ENCODE data around the gene SERPINB5. TPM values are rescaled to one million over a fixed set of nuclear protein-coding genes. Genes with fewer than 3 reads are reported as not detected.

SERPINB5 gene
- total RNA-seq, 5 donors from 2014 or later (not counting 1 experiment from before 2014, with no cell fraction given), result not detected

DNA sequence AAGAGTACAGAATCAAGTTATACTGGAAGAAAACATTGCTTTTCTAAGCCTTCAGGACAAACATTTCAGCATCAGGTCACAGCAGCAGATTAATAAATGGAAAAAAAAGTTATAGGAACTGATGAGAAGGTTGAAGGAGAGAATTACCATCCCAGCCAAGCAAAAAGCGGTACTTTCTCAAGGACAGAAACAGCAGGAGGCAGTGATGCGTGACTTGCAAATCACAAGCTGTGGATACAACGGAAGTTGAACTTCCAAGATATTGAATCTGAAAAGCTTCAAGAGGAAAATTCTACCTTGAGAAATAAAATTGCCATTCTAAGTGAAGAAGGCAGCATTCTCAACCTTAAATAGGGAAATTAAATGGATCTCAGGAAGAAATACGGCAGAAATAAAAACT is 46.9 kb downstream of the SERPINB5 start:
- POLR2A ChIA-PET, result no interaction called here
- no peak overlapping the region for H3K27ac ChIP-seq (ENCODE audit: low read length)

DNA sequence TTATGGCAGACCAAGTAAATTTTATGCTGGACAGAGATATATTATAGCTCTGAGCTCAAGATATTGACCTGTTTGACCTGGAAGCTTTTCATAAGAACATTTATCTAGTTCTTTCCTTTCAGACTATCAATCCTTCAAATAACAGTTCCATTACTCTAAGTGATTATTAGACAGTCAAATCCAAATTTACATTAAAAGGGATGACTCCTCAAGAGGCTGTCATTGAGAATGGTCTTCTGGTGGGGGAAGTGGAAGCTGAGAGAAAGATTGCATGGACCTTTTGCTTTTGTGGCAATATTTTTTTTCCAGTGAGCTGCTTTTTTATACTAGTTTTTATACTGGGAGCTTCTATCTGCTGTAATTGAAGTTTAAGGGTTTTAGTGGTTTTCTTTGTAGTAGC is 50.5 kb downstream of the SERPINB5 start:
- ATAC-seq (replicated peaks in 1 of 4) (no peak), DNase-seq (no peak)
- no peak overlapping the region for H3K4me3 Mint-ChIP-seq
- Histone ChIP-seq H3K4me3 (ENCODE audit: control insufficient read depth in 1 of 2, extremely low read depth in 1 of 2, low read length in 1 of 2) (no peak overlapping the region), H3K36me3 (ENCODE audit: control insufficient read depth in 2 of 2, extremely low read depth in 1 of 2, insufficient read depth in 1 of 2, low read length in 1 of 2) (no peaks in the 10 kb centered on the region), H3K27me3 (replicated peaks in 1 of 2; ENCODE audit: control insufficient read depth in 2 of 2, extremely low read depth in 1 of 2, insufficient read depth in 2 of 2, low read length in 1 of 2) (no peaks in the 10 kb centered on the region), H3K4me1 (ENCODE audit: control insufficient read depth in 1 of 2, extremely low read depth in 1 of 2, insufficient read depth in 2 of 2, low read length in 2 of 2) (no peaks in the 10 kb centered on the region), H3K27ac (ENCODE audit: low read length) (no peak overlapping the region), H3K9me3 (no peaks in the 10 kb centered on the region)
- no peak overlapping the region for H3K27ac Mint-ChIP-seq
- no peaks in the 10 kb centered on the region for H3K9me3 Mint-ChIP-seq
- no peaks in the 10 kb centered on the region for H3K36me3 Mint-ChIP-seq
- ChIA-PET CTCF (interaction anchor here in 1 of 2 donors (1.0 kb wide), 1 partner anchor 9 kb away, joined by 3 read pairs; no protein-coding TSS in a partner anchor), POLR2A (no interaction called here)
- peaks cover 8 to 18% of the 10 kb centered on the region in 2 donors for H3K27me3 Mint-ChIP-seq
- H3K4me1 Mint-ChIP-seq, result no peaks in the 10 kb centered on the region

More for the DNA sequence above, 46.9 kb downstream of the SERPINB5 start:
- H3K27me3 ChIP-seq (replicated peaks in 1 of 2; ENCODE audit: control insufficient read depth in 2 of 2, extremely low read depth in 1 of 2, insufficient read depth in 2 of 2, low read length in 1 of 2), result peaks cover 0 to 2% of the 10 kb centered on the region in 2 experiments
- H3K9me3 ChIP-seq, result no peaks in the 10 kb centered on the region
- ATAC-seq (replicated peaks in 1 of 4), result no peak
- WGBS (ENCODE audit: insufficient coverage), result 67% methylated on average over 3 of the region's 4 CpGs
- Mint-ChIP-seq H3K4me3 (no peak overlapping the region), H3K9me3 (no peaks in the 10 kb centered on the region), H3K27me3 (peaks cover 12 to 19% of the 10 kb centered on the region in 2 donors), H3K27ac (no peak overlapping the region), H3K36me3 (no peaks in the 10 kb centered on the region), H3K4me1 (peaks cover 0 to under 1% (median 0%) of the 10 kb centered on the region in 3 donors)
- H3K4me3 ChIP-seq (ENCODE audit: control insufficient read depth in 1 of 2, extremely low read depth in 1 of 2, low read length in 1 of 2), result no peak overlapping the region
- H3K36me3 ChIP-seq (ENCODE audit: control insufficient read depth in 2 of 2, extremely low read depth in 1 of 2, insufficient read depth in 1 of 2, low read length in 1 of 2), result no peaks in the 10 kb centered on the region
- no peak for DNase-seq
- CTCF ChIA-PET, result no interaction called here
- no peaks in the 10 kb centered on the region for H3K4me1 ChIP-seq (ENCODE audit: control insufficient read depth in 1 of 2, extremely low read depth in 1 of 2, insufficient read depth in 2 of 2, low read length in 2 of 2)

DNA sequence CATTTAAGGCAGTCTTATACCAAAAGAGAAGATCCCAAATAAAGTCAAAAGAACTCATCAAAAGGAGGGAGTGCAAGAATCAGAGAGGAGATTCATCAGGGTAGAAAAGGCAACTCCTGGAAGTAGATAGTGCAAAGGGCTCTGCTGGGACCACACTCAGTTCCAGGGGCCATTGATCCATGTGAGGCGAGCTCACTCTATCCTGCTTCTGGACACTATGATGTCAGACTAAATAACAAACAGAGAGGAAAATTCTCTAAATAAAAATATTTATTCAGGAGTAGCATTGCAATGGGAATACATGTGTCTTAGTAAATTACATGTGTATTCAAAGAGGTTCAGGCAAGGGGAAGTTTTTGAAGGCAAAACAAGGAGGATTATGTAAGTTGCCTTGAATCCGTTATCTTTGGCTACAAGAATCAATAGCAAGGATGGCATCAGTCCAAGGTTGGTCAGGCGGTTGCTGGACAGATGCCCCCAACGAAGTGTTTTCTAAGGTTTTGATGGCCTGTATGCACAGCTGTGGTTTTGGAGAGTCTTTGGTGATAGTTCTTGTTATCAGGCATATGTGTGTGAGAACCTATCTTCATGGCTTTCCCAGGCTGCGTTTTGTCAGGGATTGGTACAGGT is 52.2 kb downstream of the SERPINB5 start:
- H3K36me3 ChIP-seq (ENCODE audit: control insufficient read depth in 2 of 2, extremely low read depth in 1 of 2, insufficient read depth in 1 of 2, low read length in 1 of 2), result no peaks in the 10 kb centered on the region
- H3K4me3 ChIP-seq (ENCODE audit: control insufficient read depth in 1 of 2, extremely low read depth in 1 of 2, low read length in 1 of 2), result no peak overlapping the region
- H3K27me3 ChIP-seq (replicated peaks in 1 of 2; ENCODE audit: control insufficient read depth in 2 of 2, extremely low read depth in 1 of 2, insufficient read depth in 2 of 2, low read length in 1 of 2), result no peaks in the 10 kb centered on the region
- ChIA-PET POLR2A (interaction anchor here in 1 of 2 donors (0.6 kb wide), 1 partner anchor 81 kb away, joined by 8 read pairs; no protein-coding TSS in a partner anchor), CTCF (interaction anchor here in 1 of 2 donors (1.8 kb wide), 1 partner anchor 11 kb away, joined by 6 read pairs; no protein-coding TSS in a partner anchor)
- Mint-ChIP-seq H3K27me3 (peaks cover 4 to 20% of the 10 kb centered on the region in 2 donors), H3K36me3 (no peaks in the 10 kb centered on the region), H3K9me3 (no peaks in the 10 kb centered on the region), H3K4me1 (no peaks in the 10 kb centered on the region), H3K4me3 (no peak overlapping the region), H3K27ac (no peak overlapping the region)
- no peak for ATAC-seq (replicated peaks in 1 of 4)
- no peak for DNase-seq
- 82% methylated on average over 4 of the region's 5 CpGs for WGBS (ENCODE audit: insufficient coverage)
- H3K4me1 ChIP-seq (ENCODE audit: control insufficient read depth in 1 of 2, extremely low read depth in 1 of 2, insufficient read depth in 2 of 2, low read length in 2 of 2), result no peaks in the 10 kb centered on the region
- no peak overlapping the region for H3K27ac ChIP-seq (ENCODE audit: low read length)
- no peaks in the 10 kb centered on the region for H3K9me3 ChIP-seq

DNA sequence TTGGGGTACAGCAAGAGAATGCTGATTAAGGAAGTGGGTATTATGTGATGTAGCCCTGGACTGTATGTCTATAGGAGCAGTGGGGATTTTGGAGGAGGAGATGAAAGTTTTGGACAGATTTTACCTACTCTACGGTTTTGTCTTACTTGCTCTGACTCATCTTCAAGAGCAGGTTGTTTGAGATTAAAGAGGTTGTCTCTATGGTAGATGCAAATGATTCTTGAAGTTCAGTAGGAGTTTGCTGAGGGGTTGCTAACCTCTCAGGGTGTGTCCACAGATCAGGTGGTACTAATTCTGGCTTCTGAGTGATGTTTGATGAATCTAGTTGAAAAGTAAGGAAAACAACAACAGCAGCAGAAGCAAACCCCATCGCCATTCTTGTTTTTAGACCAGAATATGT is 55.7 kb downstream of the SERPINB5 start:
- Histone ChIP-seq H3K4me3 (ENCODE audit: control insufficient read depth in 1 of 2, extremely low read depth in 1 of 2, low read length in 1 of 2) (no peak overlapping the region), H3K27ac (ENCODE audit: low read length) (no peak overlapping the region), H3K4me1 (ENCODE audit: control insufficient read depth in 1 of 2, extremely low read depth in 1 of 2, insufficient read depth in 2 of 2, low read length in 2 of 2) (no peaks in the 10 kb centered on the region), H3K27me3 (replicated peaks in 1 of 2; ENCODE audit: control insufficient read depth in 2 of 2, extremely low read depth in 1 of 2, insufficient read depth in 2 of 2, low read length in 1 of 2) (no peaks in the 10 kb centered on the region), H3K36me3 (ENCODE audit: control insufficient read depth in 2 of 2, extremely low read depth in 1 of 2, insufficient read depth in 1 of 2, low read length in 1 of 2) (no peaks in the 10 kb centered on the region), H3K9me3 (no peaks in the 10 kb centered on the region)
- no CpG with 5 or more reads among the region's 2 CpGs for WGBS (ENCODE audit: insufficient coverage)
- H3K9me3 Mint-ChIP-seq, result no peaks in the 10 kb centered on the region
- no peak overlapping the region for H3K4me3 Mint-ChIP-seq
- H3K27me3 Mint-ChIP-seq, result peaks cover 1 to 27% of the 10 kb centered on the region in 2 donors
- no peak for ATAC-seq (replicated peaks in 1 of 4)
- DNase-seq, result no peak
- POLR2A ChIA-PET, result no interaction called here
- CTCF ChIA-PET, result no interaction called here
- H3K4me1 Mint-ChIP-seq, result no peaks in the 10 kb centered on the region
- H3K27ac Mint-ChIP-seq, result no peak overlapping the region
- H3K36me3 Mint-ChIP-seq, result no peaks in the 10 kb centered on the region

DNA sequence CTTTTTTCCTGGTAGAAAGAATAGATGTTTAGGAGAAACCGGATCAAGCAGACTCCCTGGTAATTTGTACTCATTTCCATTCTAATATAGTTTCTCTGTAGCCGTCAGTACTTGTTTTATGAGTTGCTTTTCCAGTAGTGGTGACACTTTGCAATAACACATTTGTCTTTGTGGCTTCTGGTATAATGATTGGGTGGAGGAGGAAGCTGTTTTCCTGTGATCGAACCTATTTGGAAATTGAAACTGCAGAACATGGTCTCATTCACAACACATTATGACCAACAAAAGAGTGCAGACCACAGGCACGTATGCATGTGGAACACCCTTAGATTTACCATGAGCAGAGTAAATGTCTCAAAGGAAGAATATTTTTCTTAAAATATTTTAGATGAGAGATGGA is 57.9 kb downstream of the SERPINB5 start:
- POLR2A ChIA-PET, result no interaction called here
- Histone ChIP-seq H3K9me3 (no peaks in the 10 kb centered on the region), H3K36me3 (ENCODE audit: control insufficient read depth in 2 of 2, extremely low read depth in 1 of 2, insufficient read depth in 1 of 2, low read length in 1 of 2) (no peaks in the 10 kb centered on the region), H3K27me3 (replicated peaks in 1 of 2; ENCODE audit: control insufficient read depth in 2 of 2, extremely low read depth in 1 of 2, insufficient read depth in 2 of 2, low read length in 1 of 2) (no peaks in the 10 kb centered on the region), H3K4me3 (ENCODE audit: control insufficient read depth in 1 of 2, extremely low read depth in 1 of 2, low read length in 1 of 2) (no peak overlapping the region), H3K4me1 (ENCODE audit: control insufficient read depth in 1 of 2, extremely low read depth in 1 of 2, insufficient read depth in 2 of 2, low read length in 2 of 2) (no peaks in the 10 kb centered on the region), H3K27ac (ENCODE audit: low read length) (no peak overlapping the region)
- DNase-seq (no peak), ATAC-seq (replicated peaks in 1 of 4) (no peak)
- CTCF ChIA-PET, result no interaction called here
- H3K36me3 Mint-ChIP-seq, result no peaks in the 10 kb centered on the region
- H3K4me1 Mint-ChIP-seq, result no peaks in the 10 kb centered on the region
- no peaks in the 10 kb centered on the region for H3K9me3 Mint-ChIP-seq
- no peak overlapping the region for H3K27ac Mint-ChIP-seq
- H3K27me3 Mint-ChIP-seq, result peaks cover 5 to 19% of the 10 kb centered on the region in 2 donors
- no peak overlapping the region for H3K4me3 Mint-ChIP-seq
- no CpG with 5 or more reads among the region's 4 CpGs for WGBS (ENCODE audit: insufficient coverage)

DNA sequence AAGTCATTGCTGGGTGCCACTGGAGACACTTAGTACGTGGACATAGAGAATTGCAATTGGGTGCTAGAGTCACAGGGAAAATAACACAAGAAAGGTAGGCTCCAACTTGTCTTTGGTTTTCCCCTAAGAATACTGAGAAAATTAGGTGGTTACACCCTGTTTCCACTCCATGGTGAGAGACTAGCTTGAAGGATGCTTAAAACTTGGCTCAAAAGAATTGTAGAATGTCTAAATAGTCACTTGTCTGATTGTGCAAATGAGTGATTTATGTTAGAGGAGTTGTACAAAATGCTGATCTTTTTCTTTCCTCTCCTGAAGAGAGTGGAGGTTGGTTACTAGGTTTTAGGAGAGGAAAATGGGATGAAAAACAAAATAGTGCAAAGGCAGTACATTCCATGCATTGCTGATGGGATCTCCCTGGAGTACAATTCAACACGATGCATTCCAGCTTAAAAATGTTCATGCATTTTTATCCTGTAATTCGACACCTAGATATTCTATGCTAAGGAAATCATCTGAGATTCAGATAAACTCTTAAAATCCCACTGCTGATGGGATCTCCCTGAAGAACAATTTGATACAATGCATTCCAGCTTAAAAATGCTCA is 63.2 kb downstream of the SERPINB5 start:
- Histone ChIP-seq H3K4me3 (ENCODE audit: control insufficient read depth in 1 of 2, extremely low read depth in 1 of 2, low read length in 1 of 2) (no peak overlapping the region), H3K36me3 (ENCODE audit: control insufficient read depth in 2 of 2, extremely low read depth in 1 of 2, insufficient read depth in 1 of 2, low read length in 1 of 2) (no peaks in the 10 kb centered on the region), H3K4me1 (ENCODE audit: control insufficient read depth in 1 of 2, extremely low read depth in 1 of 2, insufficient read depth in 2 of 2, low read length in 2 of 2) (no peaks in the 10 kb centered on the region), H3K27ac (ENCODE audit: low read length) (no peak overlapping the region), H3K27me3 (replicated peaks in 1 of 2; ENCODE audit: control insufficient read depth in 2 of 2, extremely low read depth in 1 of 2, insufficient read depth in 2 of 2, low read length in 1 of 2) (no peaks in the 10 kb centered on the region), H3K9me3 (no peaks in the 10 kb centered on the region)
- POLR2A ChIA-PET, result no interaction called here
- peaks cover 18 to 33% of the 10 kb centered on the region in 2 donors for H3K27me3 Mint-ChIP-seq
- H3K4me3 Mint-ChIP-seq, result no peak overlapping the region
- H3K36me3 Mint-ChIP-seq, result no peaks in the 10 kb centered on the region
- CTCF ChIA-PET, result no interaction called here
- H3K9me3 Mint-ChIP-seq, result no peaks in the 10 kb centered on the region
- no peaks in the 10 kb centered on the region for H3K4me1 Mint-ChIP-seq
- H3K27ac Mint-ChIP-seq, result no peak overlapping the region
- DNase-seq, result no peak
- 60% methylated on average over 2 of the region's 3 CpGs for WGBS (ENCODE audit: insufficient coverage)
- ATAC-seq (replicated peaks in 1 of 4), result no peak

Measured in T-cell (primary cell).